ENCODE results near the gene FBXL14.

- TF ChIP-seq REST (IDR thresholded peaks at IDR 0.05; ENCODE audit: low read depth) (no peak), TAF1 (IDR thresholded peaks at IDR 0.05; ENCODE audit: low read depth) (no peak), YY1 (IDR thresholded peaks at IDR 0.05; ENCODE audit: low read depth) (no peak), EGR1 (IDR thresholded peaks at IDR 0.05) (no peak), CREB1 (IDR thresholded peaks at IDR 0.05; ENCODE audit: low read depth) (no peak), MAX (IDR thresholded peaks at IDR 0.05) (no peak), EP300 (IDR thresholded peaks at IDR 0.05; ENCODE audit: borderline replicate concordance) (no peak)
Measured at GRCh38 chr12:1536817-1537216, 57.6 kb downstream of the FBXL14 start.
